CD4-positive, alpha-beta T cell treated with Interleukin-21 for 1 hour (primary cell): Measurements from ENCODE around the gene F5.

Experiments
- DNase-seq: peaks from one replicate; pipeline ENCODE4 v3.0.0-alpha.2; 2020

F5 gene

DNA sequence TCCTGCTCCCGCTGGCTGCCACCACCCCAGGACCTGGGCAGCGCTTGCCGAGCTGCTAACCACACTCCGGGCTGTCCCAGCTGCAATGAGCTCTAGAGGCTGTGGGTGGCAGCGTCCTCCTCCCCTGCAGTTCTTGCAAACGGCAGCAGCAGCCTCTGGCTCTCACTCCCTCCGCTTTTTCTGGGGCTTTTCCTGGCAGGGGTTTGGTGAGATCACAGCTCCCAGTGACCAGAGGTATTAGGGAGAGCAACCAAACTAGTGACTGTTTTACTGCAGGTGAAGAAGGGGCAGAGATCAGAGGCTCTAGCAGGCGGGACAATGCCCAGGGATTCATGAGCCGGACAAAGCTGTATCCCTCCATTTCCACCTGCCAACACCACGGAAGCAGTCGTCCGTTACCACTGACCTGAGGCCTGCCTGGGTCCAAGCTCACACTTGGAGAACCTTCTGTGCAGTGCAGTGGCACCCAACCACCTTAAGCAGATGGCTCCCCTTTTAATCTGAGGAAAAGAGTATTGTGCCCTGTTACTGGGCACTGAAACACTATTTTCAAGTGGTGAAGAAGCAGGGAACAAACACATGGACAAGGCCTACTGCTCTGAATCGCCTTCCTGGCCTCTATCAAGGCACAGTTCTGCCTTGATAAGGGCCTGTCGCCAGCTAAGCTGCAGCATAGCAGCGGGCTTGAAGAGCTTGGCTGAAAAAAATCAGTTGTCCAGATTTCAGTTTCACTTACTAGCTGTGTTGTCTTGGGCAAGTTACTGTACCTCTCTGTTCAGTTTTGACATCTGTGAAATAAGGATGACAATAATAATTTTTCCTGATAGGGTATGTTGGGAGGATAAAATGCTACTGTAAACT is at the start of gene F5:
F5 (minus strand) TSS at position 87 of the 861 bp plus-strand sequence. CDS start 95 bp downstream, outside the sequence.
- DNase-seq: peak; percentile 79

DNA sequence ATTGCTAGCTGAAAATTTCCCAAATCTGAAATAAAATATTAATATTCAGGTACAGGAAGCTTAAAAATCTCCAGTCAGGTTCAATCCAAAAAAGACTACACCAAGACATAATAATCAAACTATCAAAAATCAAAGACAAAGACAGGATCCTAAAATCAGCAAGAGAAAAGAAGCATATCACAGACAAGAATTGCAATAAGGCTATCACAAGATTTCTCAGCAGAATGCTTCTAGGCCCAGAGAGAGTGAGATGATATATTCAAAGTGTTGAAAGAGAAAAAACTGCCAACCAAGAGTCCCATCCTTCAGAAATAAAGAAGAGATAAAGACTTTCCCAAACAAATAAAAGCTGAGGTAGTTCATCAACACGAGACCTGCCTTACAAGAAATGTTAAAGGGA is 48.6 kb upstream of the F5 start:
- DNase-seq: no peak

DNA sequence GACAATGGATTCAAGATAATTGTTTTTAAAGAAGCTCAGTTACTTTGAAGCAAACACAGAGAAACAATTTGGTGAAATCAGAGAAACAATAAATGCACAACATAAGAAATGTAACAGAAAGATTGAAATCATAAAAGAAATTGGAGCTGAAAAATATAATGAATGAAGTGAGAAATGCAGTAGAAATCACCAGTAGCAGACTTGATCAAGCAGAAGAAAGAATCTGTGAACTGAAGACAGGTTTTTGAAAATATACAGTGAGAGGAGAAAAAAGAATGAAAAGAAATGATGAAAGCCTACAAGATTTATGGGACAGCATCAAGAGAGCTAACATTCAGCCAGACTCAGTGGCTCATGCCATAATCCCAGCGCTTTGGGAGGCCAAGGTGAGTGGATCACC is 47.9 kb upstream of the F5 start:
- no peak for DNase-seq

DNA sequence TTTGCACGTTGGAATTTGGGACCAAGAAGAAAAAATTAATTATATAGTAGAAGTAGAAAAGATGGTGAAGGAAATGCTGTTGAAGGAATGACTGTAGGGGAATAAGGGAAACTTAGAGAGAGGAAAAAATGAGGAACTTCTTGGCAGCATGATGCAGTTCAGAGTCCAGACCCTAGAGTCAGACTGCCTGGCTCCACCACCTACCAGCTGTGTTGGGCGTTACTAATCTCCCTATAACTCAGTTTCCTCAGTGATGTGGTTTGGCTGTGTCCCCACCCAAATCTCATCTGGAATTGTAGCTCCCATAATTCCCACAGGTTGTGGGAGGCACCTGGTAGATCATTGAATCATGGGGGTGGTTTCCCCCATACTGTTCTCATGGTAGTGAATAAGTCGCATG is 45.0 kb upstream of the F5 start:
- DNase-seq: no peak

DNA sequence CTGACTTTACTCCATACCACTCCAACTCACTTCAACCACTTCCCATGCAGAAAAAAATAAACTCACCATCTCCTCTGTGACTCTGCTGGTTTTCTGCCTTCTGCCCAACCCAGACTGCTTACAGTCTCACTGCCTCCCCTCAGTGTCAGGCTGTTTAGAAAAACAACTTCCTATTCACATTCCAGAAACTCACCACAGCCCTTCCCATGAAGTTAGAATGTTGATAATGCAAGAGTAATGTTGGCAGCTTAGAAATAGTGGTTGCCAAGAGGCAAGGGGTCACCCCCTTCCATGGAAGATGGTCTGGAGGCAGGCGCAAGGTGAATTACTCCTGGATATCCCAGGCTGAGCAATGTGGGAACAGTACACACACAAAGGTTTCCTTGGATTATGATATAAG is 43.7 kb upstream of the F5 start, which contains the start of gene SELP:
SELP (minus strand) TSS at position 119 of the 400 bp plus-strand sequence; CDS start at position 69, 50 bp downstream.
- no peak for DNase-seq

DNA sequence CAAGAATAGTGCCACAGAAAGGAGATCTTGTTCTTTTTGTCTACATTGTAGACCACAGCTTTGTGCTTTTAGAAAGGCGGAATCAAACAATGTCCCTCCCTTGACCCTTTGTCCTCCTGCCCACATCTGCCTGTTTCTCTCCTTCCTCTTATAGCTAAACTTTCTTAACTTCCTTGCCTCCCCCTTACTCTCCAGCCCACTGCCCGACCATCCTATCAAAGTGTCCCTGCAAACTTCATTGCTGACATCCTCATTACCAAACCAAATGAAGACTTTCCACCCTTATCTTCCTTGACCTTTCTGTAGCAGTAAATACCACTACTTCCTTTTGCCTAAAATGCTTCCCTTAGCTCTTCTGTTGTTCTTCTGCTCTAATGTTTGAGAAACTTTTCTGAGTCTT is 38.6 kb upstream of the F5 start:
- DNase-seq: no peak

DNA sequence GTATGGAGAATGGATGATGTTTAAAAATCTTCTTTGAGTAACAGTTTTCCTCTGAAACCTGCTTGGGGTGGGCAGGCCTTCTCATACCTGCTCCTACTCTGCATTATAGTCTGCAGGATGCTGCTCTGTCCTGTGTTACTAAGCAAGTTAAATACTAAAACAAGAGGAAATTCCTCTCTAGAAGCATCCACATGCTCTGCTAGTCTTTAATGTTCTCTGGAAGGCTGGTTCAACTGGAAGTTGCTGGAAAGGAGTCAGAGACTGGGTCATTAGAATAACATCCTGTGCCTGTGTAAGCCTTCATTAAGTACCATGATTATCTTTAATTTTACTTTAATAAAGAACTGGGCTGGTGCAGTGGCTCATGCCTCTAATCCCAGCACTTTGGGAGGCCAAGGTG is 37.8 kb upstream of the F5 start:
- no peak for DNase-seq

DNA sequence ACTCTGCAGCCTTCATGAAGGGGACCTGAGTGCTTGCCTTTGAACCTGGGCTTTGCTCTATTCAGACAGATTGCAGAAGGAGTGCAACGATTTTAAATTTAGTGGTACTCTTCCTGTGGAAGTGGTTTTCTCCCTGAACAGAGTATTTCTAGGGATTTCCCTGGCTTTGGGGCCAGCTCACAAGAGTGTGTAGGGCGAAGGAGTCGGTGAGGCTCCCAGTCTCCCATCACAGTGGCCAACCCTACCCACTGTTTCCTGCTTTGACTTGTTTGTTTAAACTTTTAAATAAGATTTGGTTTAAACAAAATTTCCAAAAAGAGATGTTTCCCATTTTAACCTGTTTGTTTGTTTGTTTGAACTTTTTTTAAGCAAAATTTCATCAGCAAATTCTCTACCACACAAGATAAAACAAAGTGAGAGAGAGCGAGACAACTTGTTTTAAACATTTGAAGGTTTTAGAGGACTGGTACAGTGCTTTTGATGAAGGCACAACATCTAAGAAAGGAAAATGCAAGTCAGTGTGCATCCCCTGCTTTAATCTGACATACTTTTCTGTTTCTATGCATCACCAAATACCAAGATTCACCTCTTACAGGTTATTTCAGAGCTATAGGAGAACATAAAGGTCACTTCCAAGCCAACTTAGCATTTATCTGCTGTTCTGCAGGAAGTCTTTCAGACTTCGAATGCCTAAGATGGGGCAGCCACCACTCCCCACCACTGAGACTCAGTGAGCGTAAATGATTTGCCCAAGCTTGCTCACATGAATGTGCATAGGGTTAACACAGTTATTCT is 37.0 kb upstream of the F5 start:
- DNase-seq: no peak

DNA sequence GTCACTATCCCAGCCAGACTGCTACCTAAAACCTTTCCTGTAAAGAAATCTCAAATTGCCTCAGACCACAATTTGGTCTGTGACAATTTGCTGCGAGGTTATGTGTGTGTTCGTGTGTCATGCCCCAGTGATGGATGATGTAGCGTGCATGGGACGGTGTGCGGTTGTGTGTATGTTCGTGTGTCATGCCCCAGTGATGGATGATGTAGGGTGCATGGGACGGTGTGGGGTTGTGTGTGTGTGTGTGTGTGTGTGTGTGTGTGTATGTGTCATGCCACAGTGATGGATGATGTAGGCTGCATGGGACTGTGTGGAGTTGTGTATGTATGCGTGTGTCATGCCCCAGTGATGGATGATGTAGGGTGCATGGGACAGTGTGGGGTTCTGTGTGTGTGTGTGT is 34.3 kb upstream of the F5 start:
- no peak for DNase-seq

DNA sequence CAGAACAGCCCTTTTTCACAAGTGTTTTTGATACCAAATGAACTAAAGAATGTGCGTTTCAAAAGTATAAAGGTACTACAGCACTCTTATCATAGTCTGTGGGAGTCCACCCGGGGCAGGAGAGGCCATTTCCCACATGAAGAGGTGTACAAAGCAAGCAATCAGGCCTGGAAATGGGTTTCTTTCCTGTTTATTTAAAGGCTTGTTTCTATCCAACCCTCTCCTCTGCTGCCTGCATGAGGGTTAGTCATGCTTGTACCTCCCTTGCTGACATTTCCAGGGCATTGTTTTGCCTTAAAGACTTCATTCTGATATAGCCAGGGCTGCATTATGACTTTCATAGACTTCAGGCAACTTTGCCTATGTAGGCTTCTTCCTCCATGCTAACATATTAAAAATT is 32.1 kb upstream of the F5 start:
- DNase-seq: no peak

DNA sequence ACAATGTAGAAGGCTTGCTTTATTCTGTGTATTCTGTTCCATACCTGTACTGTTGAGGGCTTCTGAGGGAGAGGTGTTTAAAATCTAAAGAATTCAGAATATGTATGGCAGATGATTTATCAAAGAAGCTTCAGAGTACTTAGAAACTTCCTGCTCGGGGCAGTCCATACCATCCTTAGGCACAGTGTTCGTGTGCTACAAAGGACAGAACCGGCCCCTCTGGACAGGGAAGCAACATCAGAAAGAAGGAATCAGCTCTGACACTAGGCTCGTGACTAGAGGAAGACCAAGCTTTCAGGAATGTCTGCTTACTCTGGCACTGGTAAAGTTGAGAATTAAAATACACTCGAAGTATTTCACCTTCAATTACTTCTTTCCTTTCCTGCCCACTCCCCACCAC is 29.5 kb upstream of the F5 start:
- DNase-seq: no peak

DNA sequence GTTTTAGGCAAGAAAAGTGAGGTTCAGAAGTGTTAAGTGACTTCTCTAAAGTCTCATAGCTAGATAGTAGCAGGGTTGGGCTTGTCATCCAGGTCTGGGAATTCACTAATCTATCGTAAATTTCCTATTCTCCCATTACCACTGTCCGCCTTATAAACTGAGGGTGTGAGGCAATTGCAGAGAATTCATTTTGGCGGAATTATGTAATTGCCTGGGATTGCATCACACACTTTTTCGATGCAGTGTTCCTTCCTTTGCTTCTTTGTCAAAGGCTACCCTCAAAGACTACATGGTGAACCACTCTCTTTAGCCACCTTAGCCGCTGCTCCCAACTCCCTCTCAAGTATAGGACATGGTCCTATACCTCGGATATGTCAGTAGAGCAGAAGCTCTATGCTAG is 24.6 kb upstream of the F5 start:
- DNase-seq: no peak

DNA sequence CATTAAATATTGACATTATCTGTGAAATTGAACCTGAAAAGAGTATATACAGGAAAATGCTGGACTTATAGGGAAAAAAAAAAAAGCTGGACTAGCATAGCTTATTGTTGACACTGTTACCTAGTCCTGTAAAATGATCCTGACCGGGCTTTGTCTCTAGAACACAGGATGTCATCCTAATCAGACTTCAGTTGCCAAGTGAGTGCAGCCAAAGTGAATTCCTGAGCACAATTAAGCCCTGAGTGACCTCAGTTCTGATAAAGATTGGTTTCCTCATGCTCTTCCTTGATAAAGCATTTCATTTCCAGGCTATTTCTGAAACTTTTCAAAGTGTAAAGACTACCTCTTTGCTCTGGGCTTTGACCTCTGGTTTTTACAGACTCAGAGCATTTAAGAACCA is 23.8 kb upstream of the F5 start:
- no peak for DNase-seq

DNA sequence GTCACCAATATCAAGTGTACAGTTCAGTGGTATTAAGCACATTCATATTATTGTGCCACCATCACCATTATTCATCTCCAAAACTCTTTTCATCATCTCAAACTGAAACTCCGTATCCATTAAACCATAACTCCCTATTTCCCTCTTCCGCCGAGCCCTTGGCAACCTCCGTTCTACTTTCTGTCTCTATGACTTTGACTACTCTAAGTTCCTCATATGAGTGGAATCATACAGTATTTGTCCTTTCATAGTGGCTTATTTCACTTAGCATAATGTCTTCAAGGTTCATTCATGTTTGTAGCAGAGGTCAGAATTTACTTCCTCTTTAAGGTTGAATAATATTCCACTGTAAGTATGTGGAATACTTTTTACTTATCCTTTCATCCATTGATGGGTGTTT is 21.9 kb upstream of the F5 start:
- no peak for DNase-seq

DNA sequence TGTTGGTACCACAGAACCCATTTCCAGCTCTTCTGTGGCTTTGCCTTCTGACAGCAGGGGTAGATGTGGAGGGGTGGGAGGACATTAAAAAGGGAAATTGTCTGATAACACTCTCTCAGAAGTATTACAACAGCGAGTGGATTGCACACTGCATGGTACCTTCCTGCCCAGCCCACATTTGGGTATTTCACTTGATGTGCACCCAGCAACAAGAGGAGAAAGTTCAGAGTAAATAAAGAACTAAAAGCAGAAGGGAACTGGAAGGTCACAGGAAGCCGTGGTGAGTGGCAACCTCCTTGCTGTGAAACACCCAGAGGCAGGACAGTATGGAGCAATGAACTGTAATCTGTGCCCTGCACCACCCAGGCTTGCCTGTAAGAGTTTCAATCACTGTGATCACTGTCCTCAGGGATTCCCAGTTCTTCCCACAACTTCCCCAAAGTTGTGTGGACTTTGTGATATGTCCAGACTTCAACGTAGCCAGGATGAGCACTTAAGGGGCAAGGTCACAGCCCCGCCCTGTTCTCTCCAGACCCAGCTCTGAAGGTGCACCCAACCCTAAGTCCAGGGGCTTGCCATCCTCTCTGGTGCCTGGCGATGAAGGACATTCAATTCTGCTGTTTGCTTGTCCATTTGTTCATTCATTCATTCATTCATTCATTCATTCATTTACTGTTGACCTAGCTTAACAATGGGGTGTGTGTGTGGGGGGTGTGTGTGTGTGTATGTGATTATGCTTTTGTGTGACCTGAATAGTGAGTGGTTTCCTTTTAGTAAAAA is 18.7 kb upstream of the F5 start:
- peak; percentile 73 for DNase-seq

DNA sequence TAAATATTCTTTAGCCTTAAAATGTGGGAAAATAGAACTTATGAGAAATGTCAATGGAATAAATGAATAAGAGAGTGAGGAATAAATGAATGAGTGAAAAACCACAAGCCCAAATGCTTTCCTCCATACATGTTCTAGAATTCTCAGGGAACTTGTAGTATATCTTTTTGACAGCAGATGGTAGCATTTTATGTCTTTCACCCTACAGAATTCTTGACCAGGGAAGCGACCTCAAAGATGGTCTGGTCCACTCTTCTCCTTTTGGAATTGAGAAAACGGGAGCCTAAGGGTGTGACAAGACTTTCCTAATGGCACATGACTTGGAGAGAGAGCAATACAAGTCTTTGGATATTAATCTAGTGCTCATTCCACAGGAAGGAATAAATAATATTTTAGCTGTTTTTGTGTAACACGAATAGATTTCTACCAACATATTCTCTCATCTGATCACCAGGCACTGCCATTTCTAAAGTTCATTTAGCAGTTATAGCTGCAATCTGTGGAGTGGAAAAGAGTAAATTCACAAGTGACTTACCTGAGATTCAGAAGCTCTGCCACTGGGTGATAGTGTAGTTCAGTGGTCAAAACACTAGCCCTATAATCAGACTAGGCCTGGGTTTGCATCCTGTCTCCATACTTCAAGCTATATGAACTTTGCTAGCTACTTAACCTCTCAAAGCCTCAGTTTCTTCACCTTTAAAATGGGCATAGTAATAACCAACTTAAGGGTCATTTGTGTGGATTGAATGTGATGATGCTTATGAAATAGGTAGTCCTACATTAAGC is 15.0 kb upstream of the F5 start:
- peak; percentile 41 for DNase-seq

DNA sequence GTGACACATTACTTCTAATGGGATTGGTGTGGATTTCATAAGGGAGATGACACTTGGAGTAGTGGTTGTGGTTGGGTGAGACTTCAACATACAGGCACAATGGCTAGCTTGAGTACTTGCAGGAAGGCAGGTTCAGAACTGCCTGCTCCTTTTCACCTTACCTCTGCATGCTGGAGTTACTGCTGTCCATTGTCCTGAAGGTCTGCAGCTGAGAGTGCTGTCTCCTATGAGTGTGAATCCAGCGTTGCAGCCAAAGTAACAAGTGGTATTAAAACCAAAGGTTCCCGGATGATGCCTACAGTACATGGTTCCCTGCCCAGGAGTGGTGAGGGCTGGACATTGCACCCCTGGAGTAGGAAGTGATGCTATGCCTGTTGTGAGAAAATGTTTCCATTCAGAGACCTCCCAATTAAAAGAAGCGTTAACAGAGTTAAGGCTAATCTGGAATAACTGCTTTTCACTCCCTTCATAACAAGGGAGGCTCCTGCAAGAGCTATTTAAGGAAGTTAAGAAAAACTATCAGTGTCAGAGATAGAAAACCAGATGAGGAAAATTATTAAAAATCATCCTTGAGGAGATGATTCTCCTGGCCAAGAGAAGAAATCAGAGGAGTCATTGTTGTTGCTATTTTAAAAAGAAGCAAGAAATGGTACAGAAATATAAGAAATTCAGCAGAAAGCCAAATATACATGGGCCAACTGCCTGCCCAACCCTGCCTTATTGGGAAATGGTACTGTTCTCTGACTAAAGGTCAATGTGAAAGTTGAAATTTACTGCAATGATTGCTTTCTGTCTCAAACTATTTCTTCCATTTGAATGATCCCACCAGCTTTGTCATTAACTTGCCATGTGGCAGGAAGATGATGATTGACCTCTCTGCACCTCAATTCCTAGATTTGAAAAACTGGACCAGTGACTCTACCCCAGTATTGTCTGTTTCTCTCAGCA is 9.8 kb upstream of the F5 start:
- DNase-seq: no peak

DNA sequence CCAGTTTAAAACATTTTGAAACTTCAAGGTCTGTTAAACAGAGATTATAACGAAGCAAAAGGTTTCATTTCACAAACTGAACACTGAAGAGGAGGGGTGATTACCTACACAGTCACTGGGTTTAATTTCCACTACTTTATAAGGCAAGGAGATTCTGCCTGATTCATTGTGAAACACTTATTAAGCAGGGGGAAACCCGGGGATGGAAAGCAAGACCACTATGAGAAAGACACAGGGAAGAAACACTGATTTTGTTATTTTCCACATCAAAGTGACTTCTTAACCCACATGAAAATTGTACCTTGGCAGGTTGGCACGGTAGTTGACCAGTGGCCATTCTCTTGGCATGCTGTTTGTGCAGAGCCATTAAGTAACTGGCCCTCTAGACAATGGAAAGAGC is 8.1 kb upstream of the F5 start:
- no peak for DNase-seq

DNA sequence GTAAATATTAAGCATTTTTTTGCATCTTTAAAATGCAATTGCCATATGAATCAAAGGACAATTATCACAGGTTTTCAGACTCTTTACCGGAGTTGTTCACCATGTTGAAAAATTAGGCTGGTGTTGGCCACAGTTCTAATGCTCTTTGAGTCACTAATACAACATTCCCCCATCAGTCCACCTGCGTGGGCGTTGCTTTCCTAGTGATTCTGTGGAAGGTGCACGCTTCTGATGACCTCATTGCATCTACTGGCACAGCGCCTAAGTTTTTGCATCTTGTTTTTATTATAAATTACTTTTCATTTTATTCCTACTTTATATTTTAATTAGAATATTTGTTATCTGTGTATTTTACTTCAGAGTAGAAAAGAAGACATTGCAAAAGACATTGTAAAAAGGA is 4.7 kb upstream of the F5 start:
- no peak for DNase-seq

DNA sequence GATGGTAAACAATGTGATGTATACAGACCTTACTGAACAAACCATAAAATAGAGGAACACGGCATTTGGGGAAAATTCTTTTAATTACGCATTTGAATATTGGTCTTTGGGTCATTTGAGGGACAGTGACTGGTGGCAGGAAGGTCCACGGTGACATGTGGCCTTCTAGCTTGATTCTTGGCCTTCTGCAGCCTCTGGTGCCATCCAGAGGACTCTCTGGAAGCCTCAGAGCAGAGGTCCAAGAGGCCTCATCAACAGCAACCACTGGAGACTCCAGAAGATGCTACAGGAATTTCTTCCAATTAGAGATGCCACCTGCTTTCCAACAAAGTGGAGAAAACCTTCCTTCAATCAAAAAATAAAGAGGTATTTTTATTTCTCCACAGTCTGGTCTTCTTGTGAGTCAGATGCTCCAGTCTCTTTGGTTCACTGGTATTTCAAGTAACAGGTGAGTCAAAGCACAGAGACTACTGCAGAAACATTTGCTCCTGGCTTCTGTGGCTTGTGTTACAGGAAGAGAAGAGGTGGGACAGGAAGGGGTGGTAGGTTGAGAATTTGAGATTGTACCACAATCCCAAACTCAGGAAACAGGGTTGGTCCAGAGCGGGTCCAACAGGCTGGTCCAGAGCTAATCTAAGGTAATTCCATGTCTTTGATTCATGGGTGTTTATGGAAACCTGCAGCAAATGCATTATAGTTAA is 2.7 kb upstream of the F5 start:
- DNase-seq: no peak

DNA sequence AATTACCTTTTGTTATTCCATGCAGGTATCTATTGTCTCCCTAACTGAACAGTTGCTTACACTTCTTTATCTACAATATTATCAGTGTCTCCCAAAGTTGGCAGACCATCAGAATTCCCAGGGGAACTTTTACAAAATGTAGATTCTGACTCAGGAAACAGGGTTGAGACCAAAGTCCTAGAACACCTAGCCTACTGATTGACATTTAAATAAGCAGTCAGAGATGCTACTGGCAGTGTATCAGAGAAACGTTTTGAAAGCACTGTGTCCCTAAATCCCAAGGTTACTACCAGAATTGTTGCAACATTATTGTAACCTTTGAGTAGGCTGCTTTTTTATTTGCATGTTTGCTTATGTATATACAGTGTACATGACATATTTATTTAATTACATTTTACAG is 1.8 kb upstream of the F5 start:
- DNase-seq: no peak
